Loucy (cell line): ENCODE measurements around the gene SHPK.

Experiments
- H2AFZ ChIP-seq: fragments of 200-600 bp; sonication (generic); 2 replicates; pipeline ENCODE4 v1.6.0; 2016; ENCODE audit warnings: antibody characterized with exemption, mild to moderate bottlenecking, low read length, moderate library complexity
- H3F3A ChIP-seq: fragments of 200-600 bp; 2 replicates; pipeline ENCODE4 v1.6.0; 2016; ENCODE audit warnings: antibody characterized with exemption, low read depth, mild to moderate bottlenecking
- H3K27me3 ChIP-seq: fragments of 200-600 bp; sonication (generic); 2 replicates; pipeline ENCODE4 v1.6.1; 2014; ENCODE audit warnings: low read length, mild to moderate bottlenecking; ENCODE audit not compliant: insufficient read depth, poor library complexity, severe bottlenecking
- H3K36me3 ChIP-seq: fragments of 200-600 bp; sonication (generic); 2 replicates; pipeline ENCODE4 v1.6.1; 2016; ENCODE audit warnings: low read length; ENCODE audit not compliant: insufficient read depth
- H3K4me1 ChIP-seq: fragments of 200-600 bp; sonication (generic); 2 replicates; pipeline ENCODE4 v1.5.1; 2014; ENCODE audit warnings: low read length, mild to moderate bottlenecking; ENCODE audit not compliant: insufficient read depth, poor library complexity, severe bottlenecking
- H3K4me2 ChIP-seq: fragments of 200-600 bp; sonication (generic); 2 replicates; pipeline ENCODE4 v1.6.0; 2014; ENCODE audit warnings: antibody characterized with exemption, low read length, low read depth, mild to moderate bottlenecking; ENCODE audit not compliant: poor library complexity, severe bottlenecking
- H3K4me3 ChIP-seq: fragments of 200-600 bp; sonication (generic); 2 replicates; pipeline ENCODE4 v1.5.1; 2014; ENCODE audit warnings: low read length, mild to moderate bottlenecking, mixed read lengths; ENCODE audit not compliant: poor library complexity, severe bottlenecking
- H3K79me2 ChIP-seq: fragments of 200-600 bp; sonication (generic); 2 replicates; pipeline ENCODE4 v1.6.1; 2014; ENCODE audit warnings: low read length; ENCODE audit not compliant: insufficient read depth
- H3K9ac ChIP-seq: fragments of 200-600 bp; sonication (generic); 2 replicates; pipeline ENCODE4 v1.6.0; 2014; ENCODE audit warnings: mild to moderate bottlenecking, low read depth, low read length, moderate library complexity; ENCODE audit not compliant: poor library complexity, severe bottlenecking
- H3K9me2 ChIP-seq: fragments of 200-600 bp; sonication (generic); replicated peaks from 2 replicates; pipeline ENCODE4 v1.6.1; 2016; ENCODE audit warnings: low read depth, low read length, mixed read lengths
- H3K9me3 ChIP-seq: fragments of 200-600 bp; sonication (generic); 2 replicates; pipeline ENCODE4 v1.6.1; 2014; ENCODE audit warnings: mild to moderate bottlenecking, antibody characterized with exemption, low read length, low read depth; ENCODE audit not compliant: insufficient read depth
- H4K20me1 ChIP-seq: fragments of 200-600 bp; sonication (generic); 2 replicates; pipeline ENCODE4 v1.6.0; 2014; ENCODE audit warnings: antibody characterized with exemption, low read length, mild to moderate bottlenecking; ENCODE audit not compliant: insufficient read depth, poor library complexity, severe bottlenecking
- EZH2phosphoT487 ChIP-seq: fragments of 200-600 bp; IDR thresholded peaks from 2 replicates; pipeline ENCODE4 v1.6.1; 2018; ENCODE audit warnings: antibody characterized with exemption, mild to moderate bottlenecking, moderate library complexity, borderline replicate concordance
- TF ChIP-seq, protein P1 (sequence below): fragments of 200-600 bp; sonication (generic); conservative IDR thresholded peaks from 2 replicates; pipeline ENCODE4 v1.5.1; 2014; ENCODE audit warnings: mild to moderate bottlenecking, antibody characterized with exemption, low read length

Gene SHPK

DNA sequence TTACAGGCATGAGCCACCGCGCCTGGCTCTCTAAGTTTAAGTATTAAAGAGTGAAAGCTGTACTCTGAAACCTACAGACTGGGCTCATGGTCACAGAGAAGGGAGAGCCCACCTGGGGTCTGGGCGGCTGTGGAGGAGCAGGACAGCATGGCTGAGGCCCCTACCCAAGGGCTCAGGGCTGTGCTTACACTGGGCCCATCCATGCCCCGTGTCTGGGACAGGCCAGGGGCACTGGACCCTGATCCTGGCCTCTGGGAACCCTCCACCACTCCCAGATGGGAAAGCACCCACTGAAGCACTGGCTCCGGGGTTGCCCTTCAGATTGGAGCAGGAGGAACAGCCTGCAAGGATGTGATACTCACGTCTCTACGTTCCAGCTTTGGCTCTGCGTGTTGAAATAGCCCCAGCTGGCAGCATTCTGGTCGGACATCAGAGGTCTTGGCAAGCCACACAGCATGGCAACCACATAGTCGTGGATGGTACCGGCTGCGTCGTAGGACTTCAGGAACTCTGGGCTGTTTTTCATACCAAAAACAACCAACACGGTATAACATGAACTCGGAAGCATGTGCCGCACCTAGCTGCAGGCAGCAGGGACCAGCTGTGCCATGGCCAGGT lies 13.0 kb downstream of the SHPK start:
- Histone ChIP-seq H3K4me3 (no peak overlapping the region), H3K9me2 (no peaks in the 10 kb centered on the region), H3K36me3 (peaks cover 42% of the 10 kb centered on the region; the same call in 1 of the 2 replicates), H3K4me2 (no peak overlapping the region), H3K9ac (no peak overlapping the region), H4K20me1 (no peaks in the 10 kb centered on the region), H3K9me3 (no peaks in the 10 kb centered on the region), H3K4me1 (no peaks in the 10 kb centered on the region), H2AFZ (no peak overlapping the region), H3K27me3 (no peaks in the 10 kb centered on the region), H3F3A (no peaks in the 10 kb centered on the region), H3K79me2 (no peaks in the 10 kb centered on the region)
- no peak for TF ChIP-seq EZH2phosphoT487

DNA sequence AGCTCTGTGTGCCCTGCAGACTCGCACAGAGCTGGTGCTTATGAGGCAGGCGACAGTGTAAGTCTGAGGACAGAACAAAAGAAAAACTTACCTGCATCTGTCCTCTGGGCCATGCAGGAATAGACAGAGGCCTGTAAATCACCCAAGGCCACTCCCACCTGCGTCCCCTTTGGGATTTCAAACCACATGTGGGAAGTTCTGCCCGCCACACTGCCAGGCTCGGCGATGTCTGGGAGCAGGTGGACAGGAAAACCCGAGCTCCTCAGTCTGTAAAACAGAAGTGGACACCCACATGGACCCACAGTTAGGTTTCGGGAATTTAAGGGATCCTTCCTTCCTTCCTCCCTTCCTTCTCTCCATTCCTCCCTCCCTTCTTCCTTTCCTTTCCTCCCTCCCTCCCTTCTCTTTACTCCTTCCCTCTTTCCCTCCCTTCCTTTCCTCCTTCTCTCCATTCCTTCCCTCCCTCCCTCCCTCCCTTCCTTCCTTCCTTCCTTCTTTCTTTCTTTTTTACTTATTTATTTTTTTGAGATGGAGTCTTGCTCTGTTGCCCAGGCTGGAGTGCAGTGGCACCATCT lies 14.8 kb downstream of the SHPK start:
- Histone ChIP-seq H3K79me2 (no peaks in the 10 kb centered on the region), H3K27me3 (no peaks in the 10 kb centered on the region), H3K9me2 (no peaks in the 10 kb centered on the region), H3K4me3 (no peak overlapping the region), H3K9ac (no peak overlapping the region), H2AFZ (no peak overlapping the region), H3F3A (no peaks in the 10 kb centered on the region), H3K9me3 (no peaks in the 10 kb centered on the region), H3K4me2 (no peak overlapping the region), H3K4me1 (no peaks in the 10 kb centered on the region), H3K36me3 (peaks cover 52% of the 10 kb centered on the region; the same call in 1 of the 2 replicates), H4K20me1 (no peaks in the 10 kb centered on the region)
- TF ChIP-seq, protein P1, sequence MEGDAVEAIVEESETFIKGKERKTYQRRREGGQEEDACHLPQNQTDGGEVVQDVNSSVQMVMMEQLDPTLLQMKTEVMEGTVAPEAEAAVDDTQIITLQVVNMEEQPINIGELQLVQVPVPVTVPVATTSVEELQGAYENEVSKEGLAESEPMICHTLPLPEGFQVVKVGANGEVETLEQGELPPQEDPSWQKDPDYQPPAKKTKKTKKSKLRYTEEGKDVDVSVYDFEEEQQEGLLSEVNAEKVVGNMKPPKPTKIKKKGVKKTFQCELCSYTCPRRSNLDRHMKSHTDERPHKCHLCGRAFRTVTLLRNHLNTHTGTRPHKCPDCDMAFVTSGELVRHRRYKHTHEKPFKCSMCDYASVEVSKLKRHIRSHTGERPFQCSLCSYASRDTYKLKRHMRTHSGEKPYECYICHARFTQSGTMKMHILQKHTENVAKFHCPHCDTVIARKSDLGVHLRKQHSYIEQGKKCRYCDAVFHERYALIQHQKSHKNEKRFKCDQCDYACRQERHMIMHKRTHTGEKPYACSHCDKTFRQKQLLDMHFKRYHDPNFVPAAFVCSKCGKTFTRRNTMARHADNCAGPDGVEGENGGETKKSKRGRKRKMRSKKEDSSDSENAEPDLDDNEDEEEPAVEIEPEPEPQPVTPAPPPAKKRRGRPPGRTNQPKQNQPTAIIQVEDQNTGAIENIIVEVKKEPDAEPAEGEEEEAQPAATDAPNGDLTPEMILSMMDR: no peak
- no peak for TF ChIP-seq EZH2phosphoT487

DNA sequence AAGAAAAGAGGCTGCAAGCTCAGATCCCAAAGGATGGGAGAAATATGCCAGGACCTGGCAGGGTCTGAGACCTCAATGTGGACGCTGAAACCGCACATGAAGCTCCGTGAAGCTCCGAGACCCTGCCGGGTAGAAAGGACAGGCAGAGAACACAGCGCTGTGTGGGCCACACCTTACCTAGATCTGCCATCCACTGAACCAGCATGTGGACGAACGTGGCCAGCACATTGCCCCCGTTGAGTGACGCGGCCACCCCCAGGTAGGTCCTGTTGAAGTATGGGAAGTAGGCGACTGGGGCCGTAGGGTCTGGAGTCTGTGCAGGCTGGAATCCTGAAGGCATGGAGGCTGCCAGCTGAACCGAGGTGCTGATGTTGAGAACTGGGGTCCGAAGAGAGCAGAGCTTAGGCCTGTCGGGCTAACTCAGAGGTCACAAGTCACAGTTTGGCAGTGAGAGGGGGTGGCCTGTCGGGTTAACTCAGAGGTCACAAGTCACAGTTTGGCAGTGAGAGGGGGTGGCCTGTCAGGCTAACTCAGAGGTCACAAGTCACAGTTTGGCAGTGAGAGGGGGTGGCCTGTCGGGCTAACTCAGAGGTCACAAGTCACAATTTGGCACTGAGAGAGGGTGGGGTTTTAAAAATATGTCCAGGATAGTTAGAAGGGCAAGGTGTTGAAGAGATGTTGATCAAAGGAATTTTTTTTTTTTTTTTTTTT lies 20.7 kb downstream of the SHPK start:
- Histone ChIP-seq H3K4me3 (no peak overlapping the region), H4K20me1 (no peaks in the 10 kb centered on the region), H3K9ac (no peak overlapping the region), H2AFZ (no peak overlapping the region), H3K9me2 (no peaks in the 10 kb centered on the region), H3K27me3 (no peaks in the 10 kb centered on the region), H3K36me3 (peaks cover 42% of the 10 kb centered on the region; the same call in 1 of the 2 replicates), H3K4me2 (no peak overlapping the region), H3F3A (no peaks in the 10 kb centered on the region), H3K9me3 (no peaks in the 10 kb centered on the region), H3K79me2 (no peaks in the 10 kb centered on the region), H3K4me1 (no peaks in the 10 kb centered on the region)
- TF ChIP-seq, protein P1: no peak
- TF ChIP-seq EZH2phosphoT487: no peak
